GM18867 (cell line): ENCODE data around the gene ITGA5.
A peak's percentile ranks its signal among the peaks of the same experiment; 100 is the strongest.

Source experiments
- ATAC-seq: cut with Tn5 transposase; IDR thresholded peaks from one replicate; pipeline ENCODE4 v1.9.1; 2021; ENCODE audit warnings: mild to moderate bottlenecking, moderate library complexity; ENCODE audit not compliant: unreplicated experiment

ITGA5 gene

GRCh38 chr12:54390176-54390667 is 28.8 kb downstream of the ITGA5 start:
- ATAC-seq = no peak

DNA sequence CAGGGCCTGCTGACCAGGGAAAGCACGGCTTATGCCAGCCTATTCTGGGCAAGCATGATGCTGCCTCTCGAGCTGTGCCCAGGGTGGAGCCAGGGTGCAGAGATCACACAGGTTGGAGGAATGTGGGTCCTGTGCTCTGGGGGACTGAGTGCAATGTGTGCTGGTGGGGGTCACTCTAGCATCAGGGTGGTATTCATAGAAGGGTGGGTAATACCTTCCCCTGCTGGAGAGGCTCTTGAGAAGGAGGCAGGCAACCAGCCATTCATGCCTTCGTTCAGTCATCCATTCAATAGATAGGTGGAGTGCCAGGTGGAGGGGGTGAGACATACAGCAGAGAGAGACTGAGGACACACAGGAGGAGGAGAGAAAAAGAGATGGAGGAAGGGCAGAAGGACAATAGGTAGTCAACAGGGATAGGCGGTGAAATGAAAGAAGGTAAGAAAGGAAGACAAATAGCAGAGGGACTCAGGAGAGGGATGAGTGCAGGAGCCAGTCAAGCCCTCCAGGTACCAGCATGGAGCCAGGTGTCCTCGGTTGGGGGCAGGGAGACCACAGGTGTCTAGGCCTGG is 29.4 kb downstream of the ITGA5 start:
- ATAC-seq = no peak

- ATAC-seq = no peak
These were observed 29.9 kb downstream of the ITGA5 start for GRCh38 chr12:54389134-54389508.

DNA sequence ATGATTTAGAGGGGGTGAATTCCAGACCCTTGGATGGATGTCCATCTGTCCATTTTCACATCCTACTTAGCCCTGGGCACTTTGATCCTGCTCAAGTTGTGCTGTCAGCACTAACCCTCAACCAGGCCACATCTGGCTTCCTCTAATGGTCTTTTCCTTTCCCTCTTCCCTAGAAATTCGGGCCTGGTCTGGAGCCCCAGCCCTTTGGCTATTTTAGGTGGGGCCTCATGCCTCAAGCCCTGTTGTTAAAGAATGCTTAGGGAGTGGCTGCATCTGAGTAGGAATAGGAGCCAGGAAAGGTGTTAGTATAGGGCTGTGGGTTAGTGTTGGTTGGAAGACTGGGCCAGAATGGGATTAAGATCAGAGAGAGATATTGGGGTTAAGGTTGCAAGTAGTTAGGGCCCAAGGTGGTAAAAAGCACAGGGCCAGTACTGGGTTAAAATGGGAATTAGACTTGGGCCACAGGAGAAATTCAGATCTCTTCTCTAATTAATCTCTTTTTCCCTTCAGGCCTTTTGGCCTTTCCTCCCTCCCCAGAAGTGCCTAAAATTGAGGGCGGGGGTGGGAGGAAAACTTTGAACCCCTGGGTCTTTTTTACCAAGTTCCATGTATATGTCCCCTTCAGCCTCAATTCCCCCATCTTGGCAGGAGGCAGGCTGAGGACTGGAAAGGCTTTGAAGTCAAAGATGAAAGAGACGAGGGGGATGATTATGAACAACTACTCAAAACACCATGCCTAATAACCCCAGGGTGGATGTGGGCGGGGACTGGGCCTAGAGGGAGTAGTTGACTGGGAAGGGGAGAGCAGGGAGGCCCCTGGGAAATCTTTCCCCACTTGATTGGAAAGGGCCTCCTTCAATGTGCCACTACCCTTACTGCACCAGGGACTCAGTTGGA is 30.6 kb downstream of the ITGA5 start:
- ATAC-seq = no peak

GRCh38 chr12:54387114-54387467 is 32.0 kb downstream of the ITGA5 start:
- no peak for ATAC-seq

DNA sequence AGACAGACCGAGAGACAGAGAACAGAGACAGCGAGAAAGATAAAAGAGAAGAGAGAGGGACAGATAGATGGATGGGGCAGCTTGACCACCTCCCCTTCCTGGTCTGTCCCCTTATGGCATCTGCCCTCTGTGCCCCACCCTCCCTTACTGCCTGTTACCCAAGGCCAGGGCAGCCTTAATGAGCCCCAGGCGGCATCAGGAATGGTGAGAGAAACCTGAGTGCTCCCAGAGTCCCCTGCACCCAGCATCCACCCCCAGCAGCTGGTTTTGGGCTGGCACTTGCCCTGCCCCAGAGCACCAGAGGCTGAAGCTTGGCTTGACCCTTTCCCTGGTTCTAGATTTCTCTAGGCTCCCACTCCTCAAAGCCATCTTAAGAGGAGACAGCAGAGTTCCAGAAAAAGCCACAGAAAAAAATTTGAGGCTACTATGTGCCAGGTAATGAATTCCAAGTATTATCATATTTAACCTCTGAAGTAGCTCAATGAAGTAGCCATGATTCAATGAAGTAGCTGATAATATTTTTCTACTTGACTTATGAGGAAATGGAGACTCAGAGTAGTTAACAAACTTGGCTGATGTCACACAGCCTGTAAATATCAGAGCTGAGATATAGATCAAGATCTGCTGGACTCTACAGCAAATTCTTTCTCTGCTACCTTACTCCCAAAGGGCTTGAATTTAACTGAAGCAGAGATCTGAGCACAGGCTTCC is 32.5 kb downstream of the ITGA5 start:
- no peak for ATAC-seq

- no peak for ATAC-seq
These were observed 33.7 kb downstream of the ITGA5 start for GRCh38 chr12:54385251-54385914.

DNA sequence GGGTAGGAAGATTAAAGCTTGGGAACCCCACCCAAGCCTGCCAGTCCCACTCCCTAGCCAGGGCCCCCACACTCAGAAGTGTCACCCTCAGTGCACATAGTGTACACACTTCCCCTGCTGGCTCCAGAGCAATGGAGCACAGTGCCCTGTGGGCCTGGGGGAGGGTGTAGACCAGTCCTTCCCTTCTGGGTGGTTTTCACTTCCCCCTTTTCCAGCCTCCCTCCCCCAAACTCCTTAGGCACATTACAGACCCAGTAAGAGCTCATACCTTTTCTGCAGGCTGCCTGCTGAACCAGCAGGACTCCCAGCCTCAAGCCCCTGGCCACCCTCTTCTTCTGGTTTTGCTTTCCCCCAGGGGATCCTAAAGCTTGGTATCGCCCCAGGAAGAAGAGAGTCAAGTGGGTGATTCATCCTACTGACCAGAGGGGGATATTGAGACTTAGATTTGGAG is 34.5 kb downstream of the ITGA5 start, which contains the start of gene ZNF385A:
ZNF385A (minus strand) TSS at position 143 of the 451 bp plus-strand sequence. CDS start 219 bp downstream, outside the sequence.
- no peak for ATAC-seq

GRCh38 chr12:54383041-54383609 is 35.9 kb downstream of the ITGA5 start:
- no peak for ATAC-seq

GRCh38 chr12:54381136-54381535 is 37.9 kb downstream of the ITGA5 start:
- no peak for ATAC-seq

GRCh38 chr12:54379398-54380201 is 39.5 kb downstream of the ITGA5 start:
- peak; percentile 88 for ATAC-seq

- ATAC-seq = peak; percentile 42
These were observed 40.2 kb downstream of the ITGA5 start for GRCh38 chr12:54378796-54379397.

- ATAC-seq = no peak
These were observed 41.1 kb downstream of the ITGA5 start for GRCh38 chr12:54377797-54378515.

DNA sequence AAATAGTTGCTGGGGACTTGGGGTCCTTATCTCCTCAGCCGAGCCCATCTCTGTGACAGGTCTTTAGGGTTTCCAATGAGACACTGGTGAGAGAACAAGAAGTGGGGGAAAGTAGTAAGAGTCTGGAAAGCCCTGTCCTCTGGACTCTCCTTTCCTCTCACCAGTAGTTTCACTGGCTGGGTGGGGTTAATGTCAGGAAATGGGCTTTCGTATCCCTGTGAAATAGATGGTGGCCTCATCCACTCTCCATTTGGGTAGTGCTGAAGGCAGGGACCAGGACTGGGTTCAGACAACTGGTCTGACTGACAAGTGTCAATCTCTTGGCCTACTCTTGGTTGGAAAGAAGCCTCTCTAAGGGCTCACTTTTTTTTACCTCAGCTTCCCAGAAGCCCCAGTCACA is 42.1 kb downstream of the ITGA5 start:
- no peak for ATAC-seq

GRCh38 chr12:54376596-54376995 is 42.5 kb downstream of the ITGA5 start:
- ATAC-seq = no peak

GRCh38 chr12:54375259-54375579 is 43.8 kb downstream of the ITGA5 start:
- no peak for ATAC-seq

DNA sequence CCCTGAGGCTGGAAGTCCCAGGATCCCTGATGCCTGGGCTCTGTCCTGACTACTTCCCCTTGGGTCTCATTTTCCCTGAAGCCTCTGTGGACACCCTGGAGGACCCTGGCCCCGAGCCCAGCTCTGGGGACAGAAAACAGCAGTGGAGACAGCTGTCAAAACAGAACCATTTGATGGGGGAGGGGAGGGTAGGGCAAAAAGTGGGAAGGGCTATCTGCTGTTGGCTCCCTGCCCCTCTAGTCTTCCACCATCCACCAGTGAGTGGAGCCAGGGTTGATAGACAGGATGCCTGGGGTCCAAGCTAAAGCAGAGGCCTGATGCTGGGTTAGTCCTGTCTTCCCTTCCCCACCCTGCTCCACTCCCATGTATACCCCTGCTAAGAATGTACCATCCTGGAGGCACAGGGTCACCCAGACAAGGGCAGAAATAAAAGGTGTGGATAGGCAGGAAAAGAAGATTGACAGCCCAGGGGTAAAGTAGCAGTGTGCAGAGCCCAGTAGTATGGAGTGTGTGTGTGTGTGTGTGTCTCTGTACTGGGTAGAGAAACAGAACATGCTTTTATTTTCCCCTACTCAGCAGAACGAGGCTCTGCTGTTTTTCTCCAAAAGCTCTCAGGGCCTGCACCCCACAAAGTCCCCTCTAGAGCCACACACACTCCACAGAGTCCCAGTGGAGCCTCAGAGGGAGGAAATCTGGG is 44.4 kb downstream of the ITGA5 start:
- no peak for ATAC-seq
